ENCODE results near the gene LRRC55.

The LRRC55 gene, protein sequence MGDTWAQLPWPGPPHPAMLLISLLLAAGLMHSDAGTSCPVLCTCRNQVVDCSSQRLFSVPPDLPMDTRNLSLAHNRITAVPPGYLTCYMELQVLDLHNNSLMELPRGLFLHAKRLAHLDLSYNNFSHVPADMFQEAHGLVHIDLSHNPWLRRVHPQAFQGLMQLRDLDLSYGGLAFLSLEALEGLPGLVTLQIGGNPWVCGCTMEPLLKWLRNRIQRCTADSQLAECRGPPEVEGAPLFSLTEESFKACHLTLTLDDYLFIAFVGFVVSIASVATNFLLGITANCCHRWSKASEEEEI

DNA sequence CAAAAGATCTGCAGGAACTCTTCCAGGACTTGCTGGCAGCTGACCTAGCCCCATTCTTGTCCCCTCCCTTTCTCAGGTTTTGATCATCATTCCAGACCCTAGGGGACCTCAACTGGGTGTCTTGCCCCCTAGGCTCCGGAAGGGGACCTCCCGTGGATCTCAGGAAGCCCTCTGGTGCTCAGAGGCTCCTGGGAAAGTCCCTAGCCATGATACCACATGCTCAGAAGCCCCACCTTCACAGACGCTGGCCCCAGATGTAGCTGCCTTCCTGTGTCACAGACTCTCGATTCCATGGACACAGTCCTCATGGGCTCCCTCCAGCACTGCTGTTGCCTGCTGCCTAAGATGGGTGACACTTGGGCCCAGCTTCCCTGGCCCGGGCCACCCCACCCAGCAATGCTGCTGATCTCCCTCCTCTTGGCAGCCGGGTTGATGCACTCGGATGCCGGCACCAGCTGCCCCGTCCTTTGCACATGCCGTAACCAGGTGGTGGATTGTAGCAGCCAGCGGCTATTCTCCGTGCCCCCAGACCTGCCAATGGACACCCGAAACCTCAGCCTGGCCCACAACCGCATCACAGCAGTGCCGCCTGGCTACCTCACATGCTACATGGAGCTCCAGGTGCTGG lies at the start of gene LRRC55:
Gene LRRC55 (plus strand): TSS at position 276 of the 628 bp plus-strand sequence. CDS start 70 bp downstream, at position 346.
- no peak for DNase-seq (ENCODE audit: low read depth in 2 of 2)

GRCh38 chr11:57133366-57134038 lies 48.3 kb upstream of the LRRC55 start:
- DNase-seq (ENCODE audit: low read depth in 2 of 2): no peak

DNA sequence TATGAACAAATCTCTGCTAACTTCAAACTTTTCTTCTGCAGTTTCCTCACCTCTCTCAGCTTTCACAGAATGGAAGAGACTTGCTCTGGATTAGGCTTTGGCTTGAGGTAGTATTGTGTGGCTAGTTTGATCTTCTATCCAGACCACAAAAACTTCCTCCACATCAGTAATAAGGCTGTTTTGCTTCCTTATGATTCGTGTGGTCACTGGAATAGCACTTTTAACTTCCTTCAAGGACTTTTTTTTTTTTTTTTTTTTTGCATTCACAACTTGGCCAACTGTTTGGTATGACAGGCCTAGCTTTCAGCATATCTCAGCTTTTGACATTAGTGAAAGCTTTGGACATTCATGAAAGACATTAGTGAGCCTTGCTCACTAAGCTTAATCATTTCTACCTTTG lies 47.5 kb upstream of the LRRC55 start:
- DNase-seq (ENCODE audit: low read depth in 2 of 2): no peak

GRCh38 chr11:57135020-57135751 lies 46.6 kb upstream of the LRRC55 start:
- no peak for DNase-seq (ENCODE audit: low read depth in 2 of 2)

DNA sequence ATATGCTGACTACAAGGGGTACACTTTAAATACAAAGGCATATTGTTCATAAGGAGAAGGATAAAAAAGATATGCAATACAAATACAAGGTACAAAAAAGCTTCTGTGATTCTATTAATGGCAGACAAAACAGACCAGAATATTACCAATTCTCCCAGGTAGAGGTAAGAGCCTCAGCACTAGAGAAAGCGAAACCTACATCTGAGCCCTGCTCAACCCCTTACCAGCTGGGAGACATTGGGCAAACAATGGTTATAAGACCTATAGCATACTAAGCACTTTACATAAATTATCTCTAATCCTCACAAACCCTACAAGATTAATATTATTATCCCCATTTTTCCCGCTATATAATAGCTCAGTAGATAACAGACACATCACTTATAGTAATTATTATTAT lies 41.2 kb upstream of the LRRC55 start:
- no peak for DNase-seq (ENCODE audit: low read depth in 2 of 2)

DNA sequence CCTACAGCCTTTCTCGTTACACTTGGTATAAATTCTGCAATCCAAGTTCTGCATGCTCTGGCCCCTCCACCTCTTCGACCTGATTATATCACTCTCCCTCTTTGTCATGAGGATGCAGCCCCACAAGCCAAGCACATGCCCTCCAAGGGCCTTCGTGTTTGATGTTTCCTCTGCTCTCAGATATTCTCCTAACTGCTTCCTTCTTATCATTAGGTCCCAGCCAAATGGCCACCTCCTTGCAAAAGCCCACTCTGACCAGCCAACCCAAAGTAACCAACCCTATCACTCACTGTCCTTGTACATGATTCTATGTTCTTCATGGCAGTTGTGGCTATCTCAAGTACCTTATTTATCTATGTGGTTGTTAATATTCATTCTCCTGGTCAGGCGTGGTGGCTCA lies 38.3 kb upstream of the LRRC55 start:
- DNase-seq (ENCODE audit: low read depth in 2 of 2): no peak

GRCh38 chr11:57144075-57144474 lies 37.7 kb upstream of the LRRC55 start:
- DNase-seq (ENCODE audit: low read depth in 2 of 2): no peak

- no peak for DNase-seq (ENCODE audit: low read depth in 2 of 2)
These were observed 37.0 kb upstream of the LRRC55 start for GRCh38 chr11:57144531-57145320.

DNA sequence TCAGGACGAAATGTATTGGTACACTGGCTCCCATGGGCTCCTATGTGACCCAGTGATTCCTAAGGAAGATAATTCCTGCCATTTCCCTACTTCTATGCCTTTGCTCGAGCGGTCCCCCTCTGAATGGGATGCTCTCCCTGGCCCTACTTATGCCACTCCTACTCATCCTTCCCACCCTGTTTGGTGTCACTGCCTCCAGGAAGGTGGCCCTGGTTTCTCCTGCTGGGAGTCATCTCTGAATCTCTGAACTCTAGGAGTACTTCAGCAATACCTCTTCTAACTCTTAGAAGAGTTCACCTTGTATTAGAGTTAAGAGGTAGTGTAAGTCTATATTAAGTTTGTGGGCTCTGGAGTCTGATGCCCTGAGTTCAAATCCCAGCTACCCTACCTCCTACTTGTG lies 35.5 kb upstream of the LRRC55 start:
- no peak for DNase-seq (ENCODE audit: low read depth in 2 of 2)

DNA sequence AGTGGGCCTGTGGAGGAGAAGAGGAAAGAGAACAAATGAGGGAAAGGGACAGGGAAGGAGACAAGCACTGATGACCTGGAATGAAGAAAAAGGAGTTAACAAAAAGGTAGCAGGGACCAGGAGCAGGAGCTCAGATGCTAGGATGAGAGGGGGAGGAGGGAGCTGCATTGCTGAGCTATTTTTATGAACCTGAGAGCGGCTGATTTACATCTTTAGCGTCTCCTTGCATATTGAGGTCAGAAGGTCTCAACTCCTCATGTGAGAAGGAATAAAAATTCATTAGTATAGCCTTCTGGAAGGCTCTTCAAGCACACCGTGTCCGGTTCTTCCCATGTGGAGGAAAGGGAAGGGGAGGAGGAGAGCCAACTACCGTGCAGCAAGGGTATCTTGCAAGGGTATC lies 33.1 kb upstream of the LRRC55 start:
- no peak for DNase-seq (ENCODE audit: low read depth in 2 of 2)

DNA sequence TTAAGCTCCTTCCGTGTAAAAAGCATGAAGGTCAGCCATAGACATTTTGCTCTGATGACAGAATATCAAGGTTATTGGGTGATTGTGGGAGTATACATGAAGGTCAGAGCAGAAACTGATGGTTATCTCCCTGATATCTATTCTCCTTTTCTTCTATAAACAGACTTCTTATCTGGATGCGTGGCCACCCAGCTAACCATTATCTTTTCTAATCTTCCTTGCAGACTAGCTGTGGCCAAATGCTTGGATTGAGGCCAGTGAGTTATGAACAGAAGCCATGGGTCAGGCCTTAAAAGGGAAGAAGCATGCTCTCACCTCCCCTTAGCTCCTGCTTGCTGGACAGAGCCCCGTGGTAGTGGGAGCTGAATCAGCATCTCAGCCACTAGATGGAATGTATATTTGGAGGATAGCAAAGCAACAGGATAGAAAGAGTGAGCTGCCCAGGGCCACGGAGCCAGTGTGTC lies 31.3 kb upstream of the LRRC55 start:
- DNase-seq (ENCODE audit: low read depth in 2 of 2): no peak

DNA sequence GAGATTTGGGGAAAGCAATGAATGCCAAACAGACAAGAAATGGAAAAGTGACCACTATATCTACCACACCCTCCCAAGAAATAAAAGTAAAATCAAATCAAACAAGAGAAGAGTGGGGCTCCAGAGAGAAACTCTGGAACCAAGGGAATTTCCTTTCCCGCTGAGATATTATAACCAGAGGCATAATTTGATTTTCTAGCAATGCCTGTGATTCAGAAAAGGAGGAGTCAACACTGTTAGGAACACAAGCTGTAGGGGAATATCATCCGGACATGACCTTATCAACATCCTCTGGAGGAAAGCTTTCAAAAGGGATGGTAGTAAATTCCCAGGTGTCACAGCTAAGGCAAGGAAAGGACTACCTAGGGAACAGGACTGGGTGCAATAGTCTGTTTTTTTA lies 29.6 kb upstream of the LRRC55 start:
- no peak for DNase-seq (ENCODE audit: low read depth in 2 of 2)

- DNase-seq (ENCODE audit: low read depth in 2 of 2): no peak
These were observed 28.3 kb upstream of the LRRC55 start for GRCh38 chr11:57153448-57153847.

DNA sequence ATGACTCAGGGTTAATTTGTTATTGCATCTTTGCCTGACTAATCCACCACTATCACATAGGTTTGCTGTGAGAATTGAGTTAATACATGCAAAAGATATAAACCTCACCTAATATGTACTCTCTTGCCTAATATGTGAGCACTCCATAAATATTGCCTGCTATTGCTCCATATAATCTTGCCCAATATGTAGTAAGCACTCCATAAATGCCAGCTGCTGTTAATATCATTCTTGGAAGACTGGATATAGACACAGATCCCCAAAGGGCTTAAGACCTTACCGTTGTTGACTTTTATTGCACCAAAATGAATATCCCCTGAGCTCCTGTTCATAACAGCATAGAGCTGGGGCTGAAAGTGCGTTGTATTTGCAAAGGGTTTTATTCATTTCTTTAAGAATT lies 27.0 kb upstream of the LRRC55 start:
- no peak for DNase-seq (ENCODE audit: low read depth in 2 of 2)

- DNase-seq (ENCODE audit: low read depth in 2 of 2): no peak
These were observed 26.4 kb upstream of the LRRC55 start for GRCh38 chr11:57155400-57155799.

- no peak for DNase-seq (ENCODE audit: low read depth in 2 of 2)
These were observed 25.7 kb upstream of the LRRC55 start for GRCh38 chr11:57155838-57156607.

DNA sequence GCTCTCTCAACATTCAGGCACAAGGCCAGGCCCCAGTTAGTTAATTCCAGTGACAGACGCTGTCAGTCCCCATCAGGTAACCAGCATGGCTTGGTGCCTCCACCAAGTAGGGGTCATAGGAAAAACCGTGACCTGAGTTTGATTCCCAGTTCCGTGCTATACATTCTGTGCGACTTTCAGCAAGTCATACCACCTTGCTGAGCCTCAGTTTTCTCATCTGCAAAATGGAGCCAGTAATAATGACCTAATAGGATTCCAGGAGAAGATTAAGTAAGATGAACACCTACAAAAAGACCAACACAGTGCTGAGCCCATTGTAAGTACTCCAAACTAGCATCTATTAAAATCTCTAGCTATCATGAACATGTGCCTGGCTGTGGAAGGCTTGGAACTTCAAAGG lies 24.8 kb upstream of the LRRC55 start:
- DNase-seq (ENCODE audit: low read depth in 2 of 2): no peak

- DNase-seq (ENCODE audit: low read depth in 2 of 2): no peak
These were observed 24.1 kb upstream of the LRRC55 start for GRCh38 chr11:57157624-57158023.

DNA sequence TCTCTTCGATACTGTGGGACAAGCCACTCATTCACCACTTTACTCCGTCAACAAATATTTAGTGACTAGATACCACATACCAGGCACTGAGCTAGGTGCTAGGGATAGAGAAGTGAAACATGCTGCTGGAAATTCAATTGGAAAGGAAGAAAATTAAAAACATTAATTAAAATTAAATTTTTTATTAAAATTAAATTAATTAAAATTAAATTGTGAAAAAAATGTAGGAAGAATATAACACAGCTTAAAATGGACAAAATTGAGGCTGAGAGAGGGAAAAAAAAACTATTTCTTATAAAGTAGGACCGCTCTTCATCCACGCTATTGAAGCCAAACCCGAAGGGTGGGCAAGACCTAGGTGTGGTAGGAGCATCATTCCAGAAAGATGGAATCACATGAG lies 23.6 kb upstream of the LRRC55 start:
- DNase-seq (ENCODE audit: low read depth in 2 of 2): no peak

DNA sequence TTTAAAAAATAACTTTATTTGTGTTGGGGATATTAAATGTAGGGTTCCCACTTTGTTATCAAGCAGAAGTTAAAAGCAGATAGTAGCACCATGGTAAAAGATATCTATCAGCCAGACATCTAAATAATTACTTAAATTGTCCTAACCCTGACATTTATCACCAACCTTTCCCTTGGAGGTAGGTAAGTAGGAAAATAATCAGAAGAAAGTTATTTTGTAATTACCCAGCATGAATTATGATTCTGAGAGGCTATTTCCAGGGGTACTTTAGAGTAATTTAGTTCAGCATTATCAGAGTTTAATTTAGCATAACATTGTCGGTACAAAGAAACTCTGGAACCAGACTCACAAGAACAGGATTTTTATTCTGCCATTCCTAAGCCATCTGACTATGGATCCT lies 23.2 kb upstream of the LRRC55 start:
- no peak for DNase-seq (ENCODE audit: low read depth in 2 of 2)

GRCh38 chr11:57160665-57161064 lies 21.1 kb upstream of the LRRC55 start:
- DNase-seq (ENCODE audit: low read depth in 2 of 2): no peak

Data from stimulated activated CD8-positive, alpha-beta memory T cell treated with anti-CD3 and anti-CD28 coated beads, Interleukin-15, amount 100 ng/mL, for 4 hours (primary cell).